NCI-H1436 (cell line): ENCODE data around the gene NR5A1.

ENCODE experiments used
- DNase-seq: peaks from one replicate; lab custom pipeline; 2025; lab: John Stamatoyannopoulos, UW

NR5A1 gene

GRCh38 chr9:124514125-124514524 is 6.9 kb upstream of the NR5A1 start:
- no peak for DNase-seq

- no peak for DNase-seq
Observed at GRCh38 chr9:124513376-124513994, 6.3 kb upstream of the NR5A1 start.

DNA sequence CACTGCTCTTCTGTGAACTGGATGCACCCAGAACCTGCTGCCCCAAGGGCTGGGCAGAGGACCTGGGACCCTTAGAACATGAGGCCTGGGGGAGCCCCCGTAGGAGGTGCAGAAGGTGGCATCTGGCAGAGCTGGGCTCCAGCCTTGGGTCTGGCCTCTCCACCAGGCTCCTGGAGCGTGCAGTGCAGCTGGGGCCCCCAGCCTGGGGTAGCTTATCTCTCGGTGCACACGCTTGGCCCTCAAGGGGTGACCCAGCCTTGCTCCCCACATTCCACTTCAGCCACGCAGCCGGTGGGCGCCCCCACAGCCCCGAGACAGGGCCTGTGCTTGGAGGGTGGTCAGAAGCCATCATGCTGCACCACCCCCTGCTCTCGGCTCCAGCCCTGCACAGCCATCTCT is 5.6 kb upstream of the NR5A1 start:
- no peak for DNase-seq

GRCh38 chr9:124511891-124512805 is 4.9 kb upstream of the NR5A1 start:
- DNase-seq, result no peak

GRCh38 chr9:124511426-124511840 is 4.2 kb upstream of the NR5A1 start:
- DNase-seq, result no peak

GRCh38 chr9:124510650-124511425 is 3.6 kb upstream of the NR5A1 start:
- no peak for DNase-seq

DNA sequence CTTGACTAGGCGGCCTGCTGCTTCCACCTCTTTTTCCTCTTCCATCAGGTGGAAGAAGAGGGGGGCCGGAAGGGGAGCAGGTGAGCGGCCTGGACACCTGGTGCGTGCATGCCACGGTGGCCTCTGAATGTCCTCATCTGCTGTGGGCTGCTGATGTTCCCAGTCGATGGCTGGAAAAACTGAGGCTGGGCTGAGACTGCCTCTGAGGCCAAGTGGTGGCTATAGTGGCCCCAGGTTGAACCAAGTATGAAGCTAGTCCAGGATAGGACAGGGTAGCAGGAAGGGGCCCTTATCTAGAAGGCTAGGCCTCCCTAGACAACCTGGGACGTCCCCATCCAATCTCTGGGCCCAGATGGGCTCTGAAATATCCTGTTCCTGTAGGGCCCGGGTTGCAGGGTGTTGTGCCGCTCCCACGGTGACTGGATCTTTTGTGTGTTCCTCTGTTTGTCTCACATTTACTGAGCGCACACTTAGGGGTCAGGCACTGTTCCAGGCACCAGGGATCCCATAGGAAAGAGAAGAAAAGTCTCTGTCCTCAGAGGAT is 753 bp upstream of the NR5A1 start:
- DNase-seq, result no peak

GRCh38 chr9:124506433-124506832 is 766 bp downstream of the NR5A1 start:
- DNase-seq, result no peak

DNA sequence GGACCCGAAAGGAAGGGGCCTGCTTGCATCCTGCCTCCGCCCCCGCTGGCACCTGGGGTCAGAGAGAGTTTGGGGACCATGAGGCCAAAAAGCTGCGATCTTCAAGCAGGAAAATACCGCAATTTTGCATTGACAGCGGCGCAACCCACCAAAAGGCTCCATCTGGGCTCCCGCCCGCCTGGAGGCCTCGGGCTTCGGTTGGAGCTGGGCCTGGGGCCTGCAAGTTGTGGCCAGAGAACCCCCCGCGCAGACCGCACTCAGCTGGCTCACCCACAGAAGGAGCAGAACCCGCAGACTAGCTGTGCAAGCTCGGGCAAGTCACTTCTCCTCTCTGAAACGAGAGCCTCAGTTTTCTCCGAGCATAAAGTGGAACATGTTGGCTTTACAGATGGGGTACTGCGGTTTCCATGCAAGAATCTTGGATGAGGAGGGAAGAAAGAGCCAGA is 1.3 kb downstream of the NR5A1 start:
- no peak for DNase-seq

DNA sequence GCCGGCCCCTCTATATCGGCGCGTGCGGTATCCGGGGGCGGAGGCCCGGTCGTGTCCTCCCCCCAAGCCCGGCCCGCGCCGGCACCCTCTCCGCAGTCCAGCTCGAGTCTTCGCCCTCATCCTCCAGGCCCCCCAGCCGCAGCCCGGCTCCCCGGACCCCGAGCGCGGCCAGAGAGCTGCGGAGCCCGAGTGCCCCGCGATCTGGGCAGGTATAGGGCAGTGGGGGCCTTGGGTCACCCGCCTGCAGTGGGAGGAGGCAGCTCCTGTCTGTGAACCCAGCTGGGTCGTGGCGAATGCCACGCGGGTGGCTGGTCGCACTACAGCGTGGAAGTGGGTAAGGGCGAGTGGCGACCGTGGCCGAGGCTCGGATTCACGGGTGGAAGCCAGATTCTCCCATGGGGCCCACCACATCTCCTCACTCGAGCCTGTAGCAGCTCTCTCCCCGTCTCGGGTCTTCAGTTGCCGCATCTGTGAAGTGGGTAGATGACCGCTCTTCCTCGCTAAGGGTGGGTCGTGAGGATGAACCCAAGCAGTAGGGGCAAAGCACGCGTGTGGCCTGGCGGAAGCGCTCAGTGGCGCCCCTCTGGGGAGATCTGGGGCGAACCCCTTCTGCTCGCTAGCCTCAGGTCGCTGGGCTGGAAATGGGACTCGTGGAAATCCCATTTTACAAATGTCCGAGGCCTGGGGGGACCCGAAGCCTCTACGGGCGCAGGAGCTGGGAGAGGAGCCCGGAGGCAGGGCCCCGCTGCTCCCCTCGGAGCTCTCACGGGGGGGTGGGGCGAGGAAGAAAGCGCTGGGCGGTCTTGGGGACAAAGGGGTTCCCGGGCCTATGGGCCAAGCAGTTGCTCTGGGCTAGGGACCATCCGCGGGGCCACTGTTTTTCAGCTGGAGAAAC is 1.9 kb downstream of the NR5A1 start:
- no peak for DNase-seq

DNA sequence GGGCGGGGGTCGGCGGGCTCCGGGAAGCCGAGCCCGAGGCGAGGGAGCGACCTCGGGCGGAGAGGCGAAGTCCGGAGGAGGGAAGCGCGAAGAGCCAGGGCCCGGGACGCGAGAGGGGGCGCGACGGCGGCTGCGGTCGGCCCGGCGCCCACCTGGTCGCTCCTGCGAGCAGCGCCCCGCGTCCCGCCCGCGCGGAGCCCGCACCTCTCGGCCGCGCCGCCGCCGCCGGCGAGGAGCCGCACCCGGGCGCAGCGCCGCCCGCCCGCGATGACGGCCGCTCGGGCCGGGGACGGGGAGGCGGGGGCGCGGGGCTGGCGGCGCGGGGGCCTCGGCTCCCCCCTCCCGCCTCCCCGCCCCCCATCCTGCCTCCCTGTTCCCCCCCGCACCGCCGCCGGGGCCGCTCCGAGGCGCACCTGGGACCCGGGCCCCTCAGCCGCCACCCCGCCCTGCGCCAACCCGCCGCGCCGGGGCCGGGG is 2.6 kb downstream of the NR5A1 start:
- DNase-seq, result no peak

GRCh38 chr9:124503713-124504529 is 3.3 kb downstream of the NR5A1 start:
- no peak for DNase-seq

GRCh38 chr9:124502711-124503702 is 4.2 kb downstream of the NR5A1 start:
- no peak for DNase-seq

GRCh38 chr9:124501771-124502320 is 5.4 kb downstream of the NR5A1 start:
- DNase-seq, result no peak

- no peak for DNase-seq
Observed at GRCh38 chr9:124500796-124501611, 6.2 kb downstream of the NR5A1 start.

DNA sequence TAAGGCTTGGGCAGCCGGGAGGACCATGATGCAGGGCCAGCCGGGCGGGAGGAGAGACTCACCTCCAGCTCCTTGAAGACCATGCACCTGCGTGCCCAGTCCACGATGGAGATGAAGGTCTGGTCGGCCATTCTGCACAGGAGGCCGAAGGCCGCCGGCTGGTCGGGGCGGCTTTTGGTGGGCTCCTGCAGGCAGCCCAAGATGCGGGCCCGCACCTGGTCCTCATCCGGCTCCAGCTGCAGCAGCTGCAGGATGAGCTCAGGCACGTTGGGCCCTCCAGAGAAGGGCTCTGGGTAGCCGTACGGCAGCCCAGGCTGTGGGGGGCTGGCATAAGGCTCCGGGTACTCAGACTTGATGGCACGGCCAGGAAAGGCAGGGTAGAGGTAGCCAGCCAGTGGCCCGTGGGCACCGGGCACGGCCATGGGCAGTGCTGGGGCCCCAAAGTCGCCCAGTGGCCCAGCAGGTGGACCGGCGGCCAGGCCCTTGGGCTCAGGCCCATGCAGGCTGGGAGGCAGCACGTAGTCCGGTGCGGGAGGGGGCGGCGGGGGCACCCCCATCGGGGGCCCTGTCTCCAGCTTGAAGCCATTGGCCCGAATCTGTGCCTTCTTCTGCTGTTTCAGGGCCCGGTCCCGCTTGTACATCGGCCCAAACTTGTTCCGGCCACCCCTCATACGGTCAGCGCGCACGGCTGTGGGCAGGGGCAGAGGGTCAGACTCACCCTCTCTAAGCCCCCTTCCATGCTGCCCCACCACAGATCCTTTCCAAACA is 7.0 kb downstream of the NR5A1 start:
- DNase-seq, result no peak

DNA sequence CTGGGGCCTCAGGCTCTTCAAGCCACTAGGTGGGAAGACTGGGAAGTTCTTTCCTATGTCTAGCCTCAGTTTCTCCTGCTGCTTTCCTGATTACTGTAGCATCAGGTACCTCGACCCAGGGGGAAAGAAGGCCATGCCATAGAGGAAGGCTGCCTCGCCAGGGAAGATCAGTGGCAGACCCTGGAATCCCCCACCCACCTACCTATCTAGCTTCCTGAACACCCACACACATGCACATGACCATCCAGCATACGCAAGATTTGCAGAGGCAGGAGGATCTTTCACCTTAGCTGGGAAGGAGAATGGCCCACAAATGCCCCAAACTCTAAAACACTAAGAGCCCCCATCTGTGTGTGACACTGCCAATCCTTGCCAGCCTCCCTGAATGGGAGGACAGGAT is 8.0 kb downstream of the NR5A1 start:
- DNase-seq, result no peak
